ENCODE results near the gene CCBE1. TPM values are rescaled to one million over a fixed set of nuclear protein-coding genes. Genes with fewer than 3 reads are reported as not detected.

CCBE1 gene
- total RNA-seq, 2 experiments from 2014 or later = not detected

DNA sequence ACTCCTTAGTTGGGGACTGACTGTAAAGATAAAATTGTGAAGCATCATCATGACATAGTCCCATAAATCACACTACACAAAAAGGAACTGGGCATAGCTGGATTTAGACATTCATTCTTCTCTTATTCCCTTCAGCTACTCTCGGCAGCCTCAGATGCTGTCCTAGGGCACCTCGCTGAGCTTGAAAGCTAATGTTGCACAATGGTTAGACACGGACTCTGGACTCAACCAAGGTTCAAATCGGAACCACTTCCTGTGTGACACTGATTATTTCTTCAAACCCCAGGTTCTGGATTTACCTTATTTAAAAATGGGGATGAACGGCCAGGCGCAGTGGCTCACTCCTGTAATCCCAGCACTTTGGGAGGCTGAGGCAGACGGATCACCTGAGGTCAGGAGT is 89.8 kb downstream of the CCBE1 start:
- Mint-ChIP-seq H3K36me3 (ENCODE audit: low read depth) (no peaks in the 10 kb centered on the region), H3K9me3 (no peaks in the 10 kb centered on the region), H3K27ac (no peak overlapping the region), H3K4me1 (no peaks in the 10 kb centered on the region), H3K27me3 (peaks cover under 1% of the 10 kb centered on the region), H3K4me3 (no peak overlapping the region)
- ChIA-PET CTCF (no interaction called here), POLR2A (no interaction called here)
- DNase-seq = no peak

DNA sequence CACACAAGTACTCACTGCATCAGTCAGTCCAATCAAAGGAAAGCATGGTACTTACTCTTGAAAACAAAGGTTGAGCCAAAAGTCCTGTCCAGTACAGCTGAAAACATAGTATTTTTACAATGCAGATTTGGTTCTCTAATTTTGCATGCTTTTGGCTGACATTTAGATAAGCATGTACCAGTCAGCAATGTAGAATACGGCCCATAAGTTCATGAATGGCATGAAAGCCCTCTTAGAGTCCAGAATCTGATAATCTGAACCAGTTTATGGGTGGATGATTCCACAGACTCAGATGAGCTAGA is 90.2 kb downstream of the CCBE1 start:
- POLR2A ChIA-PET = no interaction called here
- DNase-seq = no peak
- H3K27me3 Mint-ChIP-seq = peaks cover 1% of the 10 kb centered on the region
- H3K9me3 Mint-ChIP-seq = no peaks in the 10 kb centered on the region
- CTCF ChIA-PET = no interaction called here
- H3K4me1 Mint-ChIP-seq = no peaks in the 10 kb centered on the region
- no peak overlapping the region for H3K4me3 Mint-ChIP-seq
- no peak overlapping the region for H3K27ac Mint-ChIP-seq
- H3K36me3 Mint-ChIP-seq (ENCODE audit: low read depth) = no peaks in the 10 kb centered on the region

DNA sequence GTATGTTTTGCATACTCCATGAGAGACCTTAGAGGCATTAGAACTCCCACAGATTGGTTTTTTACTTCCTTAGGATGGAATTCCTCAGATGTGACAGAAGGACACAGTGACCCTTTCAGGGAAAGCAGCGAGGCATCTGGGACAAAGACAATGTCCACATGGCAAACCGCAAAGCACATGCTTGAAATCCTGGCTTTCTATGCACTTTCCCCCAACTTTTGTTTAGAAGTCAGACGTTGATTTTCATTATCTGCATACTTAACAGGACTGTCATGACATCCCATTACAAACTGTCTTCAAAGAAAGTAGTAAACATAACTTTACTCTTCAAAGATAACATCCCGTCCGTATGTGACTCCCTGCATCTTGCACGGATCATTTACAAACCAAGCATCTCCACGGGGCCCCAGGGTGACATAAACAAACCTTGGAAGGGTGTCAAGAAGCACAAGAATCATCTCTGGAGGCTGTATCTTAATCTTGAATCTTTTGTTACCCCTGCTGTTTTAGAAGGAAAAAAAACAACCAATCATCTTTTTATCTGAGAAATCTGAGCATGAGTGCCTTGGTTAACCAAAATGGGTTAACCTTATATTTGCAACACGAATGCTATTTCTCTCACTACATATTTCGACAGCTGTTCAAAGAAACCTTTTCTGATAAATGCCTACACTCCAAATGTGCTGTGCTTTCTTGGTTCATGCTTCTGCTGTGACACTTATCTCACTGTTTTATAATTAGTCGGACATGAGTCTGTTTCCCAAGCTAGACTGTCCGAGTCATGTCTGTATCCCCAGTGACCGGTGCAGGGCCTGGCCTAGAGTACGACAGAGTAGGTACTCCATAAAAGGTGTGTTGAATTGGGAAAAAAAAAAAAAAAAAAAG is 90.8 kb downstream of the CCBE1 start:
- Mint-ChIP-seq H3K27me3 (peaks cover 1% of the 10 kb centered on the region), H3K27ac (no peak overlapping the region), H3K9me3 (no peaks in the 10 kb centered on the region), H3K36me3 (ENCODE audit: low read depth) (no peaks in the 10 kb centered on the region), H3K4me3 (no peak overlapping the region), H3K4me1 (no peaks in the 10 kb centered on the region)
- no peak for DNase-seq
- ChIA-PET POLR2A (no interaction called here), CTCF (no interaction called here)

- no peak for DNase-seq
- Mint-ChIP-seq H3K27ac (no peak overlapping the region), H3K27me3 (peaks cover 1% of the 10 kb centered on the region), H3K36me3 (ENCODE audit: low read depth) (no peaks in the 10 kb centered on the region), H3K9me3 (no peaks in the 10 kb centered on the region), H3K4me1 (no peaks in the 10 kb centered on the region), H3K4me3 (no peak overlapping the region)
- ChIA-PET POLR2A (no interaction called here), CTCF (no interaction called here)
These were observed 91.5 kb downstream of the CCBE1 start for GRCh38 chr18:59605633-59606192.

- no peaks in the 10 kb centered on the region for H3K36me3 Mint-ChIP-seq (ENCODE audit: low read depth)
- H3K9me3 Mint-ChIP-seq = no peaks in the 10 kb centered on the region
- no peaks in the 10 kb centered on the region for H3K4me1 Mint-ChIP-seq
- no peak for DNase-seq
- ChIA-PET POLR2A (no interaction called here), CTCF (no interaction called here)
- no peak overlapping the region for H3K27ac Mint-ChIP-seq
- peaks cover 1% of the 10 kb centered on the region for H3K27me3 Mint-ChIP-seq
- H3K4me3 Mint-ChIP-seq = no peak overlapping the region
These were observed 92.3 kb downstream of the CCBE1 start for GRCh38 chr18:59604877-59605276.

- Mint-ChIP-seq H3K27me3 (peaks cover 3% of the 10 kb centered on the region), H3K36me3 (ENCODE audit: low read depth) (no peaks in the 10 kb centered on the region), H3K4me1 (no peaks in the 10 kb centered on the region), H3K27ac (no peak overlapping the region), H3K9me3 (no peaks in the 10 kb centered on the region), H3K4me3 (no peak overlapping the region)
- no peak for DNase-seq
- POLR2A ChIA-PET = no interaction called here
- CTCF ChIA-PET = no interaction called here
These were observed 100.2 kb downstream of the CCBE1 start for GRCh38 chr18:59597049-59597448.

- no peak overlapping the region for H3K4me3 Mint-ChIP-seq
- no peaks in the 10 kb centered on the region for H3K9me3 Mint-ChIP-seq
- no peaks in the 10 kb centered on the region for H3K4me1 Mint-ChIP-seq
- ChIA-PET CTCF (no interaction called here), POLR2A (no interaction called here)
- no peaks in the 10 kb centered on the region for H3K36me3 Mint-ChIP-seq (ENCODE audit: low read depth)
- H3K27me3 Mint-ChIP-seq = peaks cover 3% of the 10 kb centered on the region
- H3K27ac Mint-ChIP-seq = no peak overlapping the region
- no peak for DNase-seq
These were observed 103.9 kb downstream of the CCBE1 start for GRCh38 chr18:59593291-59593717.

GRCh38 chr18:59592624-59593023 is 104.6 kb downstream of the CCBE1 start:
- CTCF ChIA-PET = no interaction called here
- Mint-ChIP-seq H3K36me3 (ENCODE audit: low read depth) (no peaks in the 10 kb centered on the region), H3K4me3 (no peak overlapping the region), H3K27me3 (peaks cover 3% of the 10 kb centered on the region), H3K9me3 (no peaks in the 10 kb centered on the region), H3K4me1 (no peaks in the 10 kb centered on the region), H3K27ac (no peak overlapping the region)
- POLR2A ChIA-PET = no interaction called here
- no peak for DNase-seq

DNA sequence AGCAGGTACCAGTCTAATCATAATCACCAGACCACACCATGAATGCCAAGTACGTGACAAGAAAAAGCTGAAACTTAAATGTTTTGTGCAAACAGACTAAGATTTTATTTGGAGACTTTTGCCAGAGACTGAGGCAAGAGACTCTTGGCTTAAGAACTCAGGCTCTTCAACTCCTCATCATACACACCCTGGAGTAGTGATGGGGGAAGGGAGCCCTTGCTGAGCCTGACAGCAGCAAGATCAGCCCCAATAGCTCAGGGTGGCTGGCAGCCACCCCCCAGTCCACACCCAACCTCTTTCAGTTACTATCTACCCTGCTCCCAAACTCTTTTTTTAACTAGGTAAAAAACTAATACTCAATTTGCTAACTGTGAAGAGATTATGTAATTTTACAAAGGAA is 114.8 kb downstream of the CCBE1 start:
- Mint-ChIP-seq H3K36me3 (ENCODE audit: low read depth) (no peaks in the 10 kb centered on the region), H3K9me3 (no peaks in the 10 kb centered on the region), H3K4me3 (no peak overlapping the region), H3K4me1 (no peaks in the 10 kb centered on the region), H3K27ac (no peak overlapping the region), H3K27me3 (peaks cover 14% of the 10 kb centered on the region)
- CTCF ChIA-PET = no interaction called here
- no peak for DNase-seq
- POLR2A ChIA-PET = no interaction called here

DNA sequence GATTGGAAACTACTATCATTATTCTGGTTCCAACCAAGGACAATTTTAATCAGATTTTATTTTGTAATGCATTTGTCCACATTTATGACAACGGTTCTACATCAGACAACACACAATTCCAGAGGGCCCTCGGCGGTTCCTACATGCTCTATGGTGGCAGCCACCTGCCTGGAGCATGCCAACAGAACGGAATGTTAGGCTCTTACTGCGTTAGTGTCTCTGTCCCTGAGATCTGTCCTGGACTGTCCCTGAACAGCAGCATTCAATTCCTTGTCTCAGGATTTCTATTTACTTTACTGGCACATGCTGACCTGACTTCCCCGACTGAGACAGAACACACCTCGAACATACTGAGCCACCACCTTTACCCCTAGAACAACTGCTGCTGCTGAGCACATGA is 117.7 kb downstream of the CCBE1 start:
- no peak for DNase-seq
- Mint-ChIP-seq H3K4me3 (no peak overlapping the region), H3K9me3 (no peaks in the 10 kb centered on the region), H3K27me3 (no peaks in the 10 kb centered on the region), H3K4me1 (no peaks in the 10 kb centered on the region), H3K27ac (no peak overlapping the region), H3K36me3 (ENCODE audit: low read depth) (no peaks in the 10 kb centered on the region)
- ChIA-PET CTCF (no interaction called here), POLR2A (no interaction called here)

DNA sequence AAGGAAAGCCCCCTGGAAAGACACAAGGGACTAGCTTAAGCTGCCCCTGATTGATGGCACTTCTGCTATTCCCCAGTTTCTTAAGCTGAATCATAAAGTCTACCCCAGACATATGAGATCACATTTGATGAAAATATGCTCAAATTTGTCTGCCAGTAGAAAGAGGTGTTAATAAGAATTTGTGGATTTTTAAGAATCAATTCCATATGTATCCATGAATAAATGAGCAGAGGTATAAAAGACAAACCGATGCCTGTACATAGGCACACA is 119.9 kb downstream of the CCBE1 start:
- CTCF ChIA-PET = no interaction called here
- H3K27me3 Mint-ChIP-seq = peaks cover 4% of the 10 kb centered on the region
- H3K4me1 Mint-ChIP-seq = no peaks in the 10 kb centered on the region
- H3K36me3 Mint-ChIP-seq (ENCODE audit: low read depth) = no peaks in the 10 kb centered on the region
- H3K27ac Mint-ChIP-seq = no peak overlapping the region
- no peak overlapping the region for H3K4me3 Mint-ChIP-seq
- POLR2A ChIA-PET = no interaction called here
- no peak for DNase-seq
- no peaks in the 10 kb centered on the region for H3K9me3 Mint-ChIP-seq

- H3K4me1 Mint-ChIP-seq = no peaks in the 10 kb centered on the region
- H3K9me3 Mint-ChIP-seq = no peaks in the 10 kb centered on the region
- DNase-seq = no peak
- H3K36me3 Mint-ChIP-seq (ENCODE audit: low read depth) = no peaks in the 10 kb centered on the region
- ChIA-PET POLR2A (no interaction called here), CTCF (no interaction called here)
- peaks cover 4% of the 10 kb centered on the region for H3K27me3 Mint-ChIP-seq
- H3K27ac Mint-ChIP-seq = no peak overlapping the region
- H3K4me3 Mint-ChIP-seq = no peak overlapping the region
These were observed 120.5 kb downstream of the CCBE1 start for GRCh38 chr18:59576541-59577385.

DNA sequence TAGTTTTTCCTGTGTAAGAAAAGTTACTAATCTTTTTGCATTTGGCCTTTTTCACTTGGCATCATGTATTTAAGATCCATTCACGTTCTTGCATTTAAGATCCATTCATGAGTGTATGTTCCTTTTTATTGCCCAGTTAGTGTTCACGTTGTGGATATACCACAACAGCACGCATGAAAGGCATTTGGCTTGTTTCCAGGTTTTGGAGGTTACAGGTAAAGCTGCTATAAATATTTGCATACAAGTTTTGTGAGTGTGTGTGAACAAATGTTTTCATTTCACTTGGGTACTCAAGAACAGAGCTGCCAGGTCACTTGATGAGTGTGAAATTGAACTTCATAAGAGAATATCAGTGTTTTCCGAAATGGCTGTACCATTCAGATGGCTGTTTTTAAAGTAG is 121.2 kb downstream of the CCBE1 start:
- H3K4me3 Mint-ChIP-seq = no peak overlapping the region
- CTCF ChIA-PET = no interaction called here
- H3K4me1 Mint-ChIP-seq = no peaks in the 10 kb centered on the region
- H3K36me3 Mint-ChIP-seq (ENCODE audit: low read depth) = no peaks in the 10 kb centered on the region
- H3K27ac Mint-ChIP-seq = no peak overlapping the region
- H3K27me3 Mint-ChIP-seq = peaks cover 4% of the 10 kb centered on the region
- H3K9me3 Mint-ChIP-seq = no peaks in the 10 kb centered on the region
- DNase-seq = no peak
- POLR2A ChIA-PET = no interaction called here

GRCh38 chr18:59573962-59574361 is 123.3 kb downstream of the CCBE1 start:
- Mint-ChIP-seq H3K9me3 (no peaks in the 10 kb centered on the region), H3K36me3 (ENCODE audit: low read depth) (no peaks in the 10 kb centered on the region), H3K4me1 (no peaks in the 10 kb centered on the region), H3K4me3 (no peak overlapping the region), H3K27ac (no peak overlapping the region), H3K27me3 (peaks cover 6% of the 10 kb centered on the region)
- ChIA-PET CTCF (no interaction called here), POLR2A (no interaction called here)
- DNase-seq = no peak

All from activated CD4-positive, alpha-beta T cell treated with anti-CD3 and anti-CD28 coated beads, Interleukin-2, amount 10 ng/mL, durations not matched to agents 7 days and 5 days (primary cell).